GM18520 (cell line): ENCODE measurements around the gene MBNL1.
A peak's percentile ranks its signal among the peaks of the same experiment; 100 is the strongest.
"Not testable (repeated sequence)": the region's sequence is repeated elsewhere in the genome, so short reads cannot be mapped to it uniquely, and the experiment has no call there.

Experiments
- ATAC-seq: cut with Tn5 transposase; IDR thresholded peaks from one replicate; pipeline ENCODE4 v1.9.1; 2021; ENCODE audit not compliant: unreplicated experiment

MBNL1 gene

GRCh38 chr3:152317184-152317583 is 48.5 kb downstream of the MBNL1 start:
- ATAC-seq, result no peak

DNA sequence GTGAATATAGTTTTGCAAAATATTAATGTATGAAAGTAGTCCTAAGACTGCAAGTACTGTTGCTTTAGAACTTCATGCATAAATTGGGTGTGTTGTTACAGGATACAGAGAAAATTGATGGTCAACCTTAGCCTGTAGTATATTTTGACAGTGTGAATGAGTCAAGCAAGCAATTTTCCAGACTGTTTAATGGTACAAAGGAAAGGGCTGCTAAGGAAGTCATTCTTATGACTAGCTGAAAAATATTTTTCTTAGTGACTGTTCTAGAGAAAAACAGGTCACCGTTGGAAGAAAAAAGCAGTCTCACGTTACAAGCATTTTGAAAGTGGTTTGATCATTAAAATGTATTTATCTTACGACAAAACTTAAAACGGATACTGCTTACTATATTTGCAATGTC is 49.2 kb downstream of the MBNL1 start:
- ATAC-seq, result no peak

GRCh38 chr3:152318512-152318911 is 49.8 kb downstream of the MBNL1 start:
- ATAC-seq, result no peak

- ATAC-seq, result no peak
These were observed 50.5 kb downstream of the MBNL1 start for GRCh38 chr3:152319256-152319655.

GRCh38 chr3:152319831-152320617 is 51.3 kb downstream of the MBNL1 start:
- no peak for ATAC-seq

DNA sequence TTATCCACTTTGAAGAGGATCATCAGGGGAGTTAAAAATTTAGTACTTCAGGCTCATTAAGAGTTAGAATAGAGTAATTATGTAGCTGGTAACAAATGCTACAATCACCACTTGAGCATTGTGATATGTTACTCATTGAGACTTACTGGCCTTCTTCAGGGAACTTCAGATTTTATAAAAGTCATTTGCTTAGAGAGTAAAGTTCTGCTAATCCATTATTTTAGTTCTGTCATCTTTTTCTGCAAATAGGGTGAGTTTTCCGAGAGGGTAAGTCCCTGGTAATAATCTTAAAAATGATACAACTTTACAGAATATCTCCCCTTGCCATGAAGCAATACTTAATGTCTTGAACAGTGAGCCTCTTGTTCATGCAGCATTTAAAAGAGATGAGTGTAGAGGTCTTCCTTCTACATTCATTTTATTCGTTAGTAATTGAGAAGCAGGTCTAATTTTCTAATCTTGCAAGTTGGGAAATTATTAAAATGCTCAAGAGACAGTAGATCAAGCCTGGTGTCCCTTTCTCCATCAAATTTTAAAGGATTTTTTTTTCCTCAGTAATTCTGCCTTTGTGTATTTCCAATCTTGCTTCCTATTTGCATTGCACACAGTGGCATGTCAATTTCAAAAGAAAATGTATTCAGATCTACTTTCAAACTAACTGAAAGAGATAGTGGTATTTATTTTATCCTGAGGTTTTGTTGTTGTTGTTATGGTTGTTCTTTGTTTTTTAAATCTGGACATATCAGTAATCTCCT is 52.6 kb downstream of the MBNL1 start:
- ATAC-seq, result no peak

DNA sequence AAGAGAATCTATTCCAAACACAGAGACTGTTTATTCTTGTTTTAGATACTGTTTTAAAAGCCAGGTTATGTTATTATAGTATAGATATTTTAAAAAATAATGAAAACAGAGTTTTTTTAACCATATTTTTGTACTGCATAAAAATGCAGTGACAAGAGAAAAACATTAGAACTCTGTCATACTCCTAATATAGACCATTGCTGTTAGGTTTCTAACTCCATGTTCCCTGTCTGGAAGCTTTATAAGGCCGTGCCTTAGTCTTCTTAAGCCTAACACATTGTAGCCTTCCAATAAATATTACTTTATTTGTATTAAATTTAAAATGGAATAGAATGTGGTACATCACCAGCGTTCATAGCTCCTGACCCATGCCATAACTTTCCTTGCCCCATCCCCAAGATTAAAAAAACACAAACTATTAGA is 53.2 kb downstream of the MBNL1 start:
- no peak for ATAC-seq

GRCh38 chr3:152322756-152323155 is 54.0 kb downstream of the MBNL1 start:
- ATAC-seq, result peak; percentile 38

DNA sequence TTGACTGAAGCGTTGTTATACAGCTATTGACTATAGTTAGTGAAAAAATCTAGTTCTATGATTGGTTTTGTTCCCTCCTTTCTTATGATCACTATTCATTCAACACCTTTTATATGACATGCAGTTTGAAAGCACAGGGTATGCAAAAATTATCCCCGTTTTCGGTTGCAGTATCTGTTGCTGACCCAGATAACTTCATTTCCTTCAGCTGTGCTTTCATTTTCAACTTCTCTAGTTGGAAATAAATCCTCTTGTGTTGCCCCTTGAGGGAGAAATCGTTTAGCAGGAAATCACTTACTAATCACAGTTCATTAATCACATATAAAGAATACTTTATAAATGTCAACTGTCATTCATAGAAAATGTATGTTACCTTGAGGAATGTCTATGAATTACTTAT is 55.1 kb downstream of the MBNL1 start:
- ATAC-seq, result peak; percentile 82

GRCh38 chr3:152325136-152325535 is 56.4 kb downstream of the MBNL1 start:
- no peak for ATAC-seq

GRCh38 chr3:152327203-152327602 is 58.5 kb downstream of the MBNL1 start:
- no peak for ATAC-seq

DNA sequence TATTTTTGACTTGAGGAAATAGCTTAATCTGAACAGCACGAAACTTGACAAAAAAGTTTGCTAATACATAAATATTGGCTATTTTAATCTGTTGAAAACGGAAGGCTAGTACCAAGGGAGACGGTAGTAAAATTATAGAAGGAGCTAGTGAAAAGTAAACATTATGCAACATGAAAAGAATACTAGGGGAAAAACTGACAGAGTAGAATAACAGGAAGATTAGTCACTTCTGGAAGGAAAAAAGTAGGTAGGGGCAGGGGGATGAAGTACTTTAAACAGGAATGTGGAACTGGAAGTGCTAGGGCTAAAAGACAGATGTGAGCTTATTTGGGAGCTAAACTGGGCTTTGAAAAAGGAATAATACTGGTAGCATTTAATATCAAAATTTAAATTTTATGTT is 60.1 kb downstream of the MBNL1 start:
- ATAC-seq, result no peak

DNA sequence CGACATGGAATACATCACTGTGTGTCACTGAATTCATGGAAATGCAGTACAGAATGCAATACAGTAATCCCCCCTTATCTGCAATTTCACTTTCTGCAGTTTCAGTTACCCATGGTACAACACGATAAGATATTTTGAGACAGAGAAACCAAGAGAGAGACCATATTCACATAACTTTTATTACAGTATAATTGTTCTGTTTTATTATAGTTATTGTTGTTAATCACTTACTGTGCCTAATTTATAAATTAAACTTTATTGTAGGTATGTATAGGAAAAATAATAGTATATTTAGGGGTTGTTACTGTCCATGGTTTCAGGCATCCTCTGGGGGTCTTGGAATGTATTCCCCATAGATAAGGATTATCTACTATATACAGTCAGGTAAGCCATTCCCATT is 61.8 kb downstream of the MBNL1 start:
- no peak for ATAC-seq

GRCh38 chr3:152331018-152331541 is 62.4 kb downstream of the MBNL1 start:
- no peak for ATAC-seq

- ATAC-seq, result no peak
These were observed 63.3 kb downstream of the MBNL1 start for GRCh38 chr3:152331998-152332397.

DNA sequence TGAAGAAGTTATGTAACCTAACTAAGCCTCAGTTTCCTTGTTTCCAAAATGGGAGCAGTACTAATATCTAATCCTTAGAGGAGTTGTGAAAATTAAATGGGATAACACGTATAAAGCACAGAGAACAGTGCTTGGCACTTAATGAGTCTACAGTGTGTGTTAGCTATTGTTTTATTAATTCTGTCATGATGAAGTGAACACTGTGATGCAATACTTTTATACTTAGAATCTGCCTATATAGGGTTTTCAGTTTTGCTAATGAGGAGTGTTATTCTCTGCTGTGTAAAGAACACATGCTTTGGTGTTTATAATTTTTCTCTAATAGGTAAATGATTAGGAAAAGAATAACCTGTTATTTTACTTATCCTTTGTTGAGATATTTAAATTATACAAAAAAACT is 65.2 kb downstream of the MBNL1 start:
- no peak for ATAC-seq

- no peak for ATAC-seq
These were observed 66.0 kb downstream of the MBNL1 start for GRCh38 chr3:152334761-152335160.

DNA sequence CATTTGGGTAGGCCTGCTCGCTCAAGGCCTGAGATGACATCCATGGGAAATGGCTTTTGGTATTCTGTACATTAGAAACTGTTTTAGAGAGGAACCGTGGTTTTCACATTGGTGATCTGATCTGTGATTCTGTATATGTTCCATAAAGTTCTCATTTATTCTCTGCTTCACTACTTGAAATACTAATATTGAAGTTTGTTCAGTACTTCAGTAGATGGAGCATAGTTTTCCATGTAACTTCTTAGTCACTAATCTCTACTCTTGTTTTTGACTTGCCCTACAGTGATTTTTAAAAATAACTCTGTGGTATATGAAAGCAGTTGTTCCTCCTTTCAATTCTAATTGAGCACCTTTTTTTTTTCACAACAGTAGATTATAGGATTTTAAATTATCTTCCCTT is 66.5 kb downstream of the MBNL1 start:
- ATAC-seq, result no peak

- ATAC-seq, result not testable (repeated sequence)
These were observed 68.6 kb downstream of the MBNL1 start for GRCh38 chr3:152337337-152337736.

- no peak for ATAC-seq
These were observed 69.5 kb downstream of the MBNL1 start for GRCh38 chr3:152338159-152338720.

DNA sequence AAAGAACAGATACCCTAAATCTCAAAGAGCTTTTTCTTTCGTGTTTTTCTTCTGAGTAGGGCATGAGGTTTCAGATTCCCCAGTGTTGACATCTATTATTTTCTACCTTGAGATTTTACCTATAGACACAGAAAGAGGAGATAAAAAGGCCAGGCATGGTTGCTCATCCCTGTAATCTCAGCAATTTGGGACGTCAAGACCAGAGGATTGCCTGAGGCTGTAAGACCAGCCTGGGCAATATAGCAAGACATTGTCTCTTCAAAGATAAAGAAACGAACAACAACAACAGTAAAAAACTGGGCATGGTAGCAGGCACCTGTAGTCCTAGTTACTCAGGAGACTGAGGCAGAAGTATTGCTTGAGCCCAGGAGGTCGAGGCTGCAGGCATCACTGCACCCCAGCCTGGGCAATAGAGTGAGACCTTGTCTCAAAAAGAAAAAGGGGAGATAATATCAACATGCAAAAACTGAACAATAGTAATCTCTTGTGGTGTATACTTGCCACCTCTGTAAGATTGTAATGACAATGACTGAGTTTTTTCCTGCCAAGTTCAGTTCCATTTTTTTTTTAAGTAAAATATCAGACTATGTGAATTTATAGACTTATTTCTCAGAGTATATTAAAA is 71.3 kb downstream of the MBNL1 start:
- ATAC-seq, result no peak
